Measurements from ENCODE around the gene NHERF1. TPM values are rescaled to one million over a fixed set of nuclear protein-coding genes. Genes with fewer than 3 reads are reported as not detected.

NHERF1 gene
- total and polyA plus RNA-seq, 4 donors: 18.3 to 58.2 (median 28.1) TPM

DNA sequence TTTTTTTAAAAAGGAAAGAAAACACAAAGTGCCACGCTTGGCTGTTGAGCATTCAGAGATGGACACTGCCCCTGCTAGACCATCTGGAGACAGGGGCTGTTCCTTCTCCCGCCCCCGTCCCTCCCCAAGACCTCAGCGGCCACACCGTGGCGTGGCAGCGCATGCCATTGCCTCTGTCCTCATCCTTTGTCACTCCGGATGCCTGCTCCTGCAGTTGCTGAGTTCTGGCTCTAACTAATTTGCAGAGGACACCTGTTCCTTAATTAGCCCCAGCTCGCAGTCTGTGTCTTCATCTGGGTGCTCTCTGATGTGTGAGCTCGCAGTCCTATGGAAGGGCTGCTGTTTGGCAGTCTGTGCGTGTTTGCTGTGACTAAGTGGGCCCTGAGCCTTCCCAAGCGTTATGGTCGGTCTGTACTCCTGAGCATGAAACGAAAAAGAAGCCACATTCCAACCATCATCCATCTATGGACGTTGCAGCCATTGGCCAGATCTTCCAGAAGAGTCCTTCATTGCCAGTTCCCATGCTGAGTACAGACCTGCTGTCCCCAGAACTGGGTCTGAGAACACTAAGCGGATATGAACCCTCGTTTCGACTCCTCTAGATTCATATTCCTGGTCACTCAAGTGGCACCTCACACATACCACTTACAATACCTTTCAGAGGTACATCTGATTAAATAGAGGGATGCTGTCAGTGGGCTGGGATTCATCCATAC lies 68.6 kb downstream of the NHERF1 start:
- H3K27me3 ChIP-seq (ENCODE audit: control insufficient read depth in 3 of 3, insufficient read depth in 3 of 3, low read length in 2 of 3): no peaks in the 10 kb centered on the region
- no peak overlapping the region for H3K9ac ChIP-seq (ENCODE audit: insufficient read depth in 1 of 2, low read length in 2 of 2)
- H3K36me3 ChIP-seq (ENCODE audit: control insufficient read depth in 4 of 4, insufficient read depth in 4 of 4, low read length in 4 of 4): peaks cover 0 to 23% (median under 1%) of the 10 kb centered on the region in 4 donors
- ATAC-seq (ENCODE audit: insufficient read depth, low FRiP score): no peak
- no peak for DNase-seq
- H3K4me3 ChIP-seq: no peak overlapping the region
- H3K27ac ChIP-seq (ENCODE audit: low read depth in 1 of 2, low read length in 1 of 2): no peak overlapping the region
- peaks cover 0 to 2% (median 0%) of the 10 kb centered on the region in 4 donors for H3K9me3 ChIP-seq (ENCODE audit: control insufficient read depth in 4 of 4, insufficient read depth in 3 of 4, low read length in 3 of 4)
- 91 to 95% methylated on average over 17 to 18 of the region's 18 CpGs for WGBS, 2 donors
- TF ChIP-seq, protein P1, sequence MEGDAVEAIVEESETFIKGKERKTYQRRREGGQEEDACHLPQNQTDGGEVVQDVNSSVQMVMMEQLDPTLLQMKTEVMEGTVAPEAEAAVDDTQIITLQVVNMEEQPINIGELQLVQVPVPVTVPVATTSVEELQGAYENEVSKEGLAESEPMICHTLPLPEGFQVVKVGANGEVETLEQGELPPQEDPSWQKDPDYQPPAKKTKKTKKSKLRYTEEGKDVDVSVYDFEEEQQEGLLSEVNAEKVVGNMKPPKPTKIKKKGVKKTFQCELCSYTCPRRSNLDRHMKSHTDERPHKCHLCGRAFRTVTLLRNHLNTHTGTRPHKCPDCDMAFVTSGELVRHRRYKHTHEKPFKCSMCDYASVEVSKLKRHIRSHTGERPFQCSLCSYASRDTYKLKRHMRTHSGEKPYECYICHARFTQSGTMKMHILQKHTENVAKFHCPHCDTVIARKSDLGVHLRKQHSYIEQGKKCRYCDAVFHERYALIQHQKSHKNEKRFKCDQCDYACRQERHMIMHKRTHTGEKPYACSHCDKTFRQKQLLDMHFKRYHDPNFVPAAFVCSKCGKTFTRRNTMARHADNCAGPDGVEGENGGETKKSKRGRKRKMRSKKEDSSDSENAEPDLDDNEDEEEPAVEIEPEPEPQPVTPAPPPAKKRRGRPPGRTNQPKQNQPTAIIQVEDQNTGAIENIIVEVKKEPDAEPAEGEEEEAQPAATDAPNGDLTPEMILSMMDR (IDR thresholded peaks at IDR 0.05; ENCODE audit: control extremely low read depth, extremely low read depth): no peak
- H3K4me1 ChIP-seq (ENCODE audit: control insufficient read depth in 5 of 5, insufficient read depth in 5 of 5, low read length in 5 of 5): peaks cover 0 to 19% (median 3%) of the 10 kb centered on the region in 5 donors

DNA sequence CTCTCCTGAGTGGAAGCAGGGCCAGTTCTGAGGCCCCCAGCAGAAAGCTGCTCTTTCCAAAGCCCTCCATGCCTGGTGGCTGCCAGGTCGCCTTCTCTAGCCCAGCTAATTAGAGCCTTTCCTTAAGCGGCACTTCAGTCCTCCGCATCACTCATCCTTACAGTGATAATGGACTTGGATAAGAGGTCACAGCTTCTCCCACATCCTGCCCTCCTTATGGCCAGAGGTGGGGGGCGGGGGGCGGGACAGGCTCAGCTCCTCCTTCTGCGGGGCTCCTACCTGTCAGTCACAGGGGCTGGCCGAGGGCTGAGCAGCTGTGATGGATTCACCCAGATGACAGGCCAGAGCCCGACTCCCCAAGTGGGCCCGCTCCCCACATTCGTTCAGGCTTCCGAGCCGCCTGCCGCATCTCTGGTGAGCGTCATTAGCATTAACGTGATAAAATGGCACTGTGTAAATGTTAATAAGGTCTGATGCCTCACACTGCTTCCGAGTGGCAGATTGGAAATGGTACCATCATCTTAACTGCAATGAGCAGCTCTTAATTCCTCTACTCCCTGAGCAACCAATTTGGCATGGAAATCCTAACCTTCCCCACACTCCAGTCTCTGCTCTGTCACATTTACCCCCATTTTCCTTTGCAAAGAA lies 70.0 kb downstream of the NHERF1 start:
- Histone ChIP-seq H3K36me3 (ENCODE audit: control insufficient read depth in 4 of 4, insufficient read depth in 4 of 4, low read length in 4 of 4) (peaks cover 0 to 24% (median under 1%) of the 10 kb centered on the region in 4 donors), H3K4me3 (no peak overlapping the region), H3K4me1 (ENCODE audit: control insufficient read depth in 5 of 5, insufficient read depth in 5 of 5, low read length in 5 of 5) (peaks cover 0 to 24% (median 0%) of the 10 kb centered on the region in 5 donors), H3K9ac (ENCODE audit: insufficient read depth in 1 of 2, low read length in 2 of 2) (no peak overlapping the region), H3K9me3 (ENCODE audit: control insufficient read depth in 4 of 4, insufficient read depth in 3 of 4, low read length in 3 of 4) (peaks cover 0 to 2% (median 0%) of the 10 kb centered on the region in 4 donors), H3K27me3 (ENCODE audit: control insufficient read depth in 3 of 3, insufficient read depth in 3 of 3, low read length in 2 of 3) (no peaks in the 10 kb centered on the region), H3K27ac (ENCODE audit: low read depth in 1 of 2, low read length in 1 of 2) (no peak overlapping the region)
- WGBS, 2 donors: 96 to 97% methylated on average over 16 of the region's 16 CpGs
- DNase-seq (no peak), ATAC-seq (ENCODE audit: insufficient read depth, low FRiP score) (no peak)
- TF ChIP-seq, protein P1 (IDR thresholded peaks at IDR 0.05; ENCODE audit: control extremely low read depth, extremely low read depth): no peak

Other genes with a start within 250 kb of the NHERF1 start
- gene CD300LB, start 217.2 kb upstream of the NHERF1 start, total RNA-seq: 1 to 10 TPM in 1 of 2 donors, under 1 TPM in 1; 0.82 to 1.2 TPM
- 1 to 10 TPM; 1.5 to 1.8 TPM for gene CD300LB, start 217.2 kb upstream of the NHERF1 start, polyA plus RNA-seq
- 10 to 100 TPM in 1 of 2 donors, 1 to 10 TPM in 1; 1.2 to 18.5 TPM for gene CD300C, start 202.5 kb upstream of the NHERF1 start, total RNA-seq
- 10 to 100 TPM in 1 of 2 donors, 1 to 10 TPM in 1; 1.9 to 24.0 TPM for gene CD300C, start 202.5 kb upstream of the NHERF1 start, polyA plus RNA-seq
- 1 to 10 TPM; 1.1 to 3.4 TPM for gene CD300H, start 181.1 kb upstream of the NHERF1 start, total RNA-seq
- 10 to 100 TPM in 1 of 2 donors, not detected in 1; 11.9 TPM for gene CD300H, start 181.1 kb upstream of the NHERF1 start, polyA plus RNA-seq
- under 1 TPM in 1 of 2 donors, not detected in 1; 0.25 TPM for gene CD300LD, start 156.3 kb upstream of the NHERF1 start, total RNA-seq
- gene CD300LD, start 156.3 kb upstream of the NHERF1 start, polyA plus RNA-seq: under 1 TPM in 1 of 2 donors, not detected in 1; 0.52 TPM
- gene CD300E, start 124.9 kb upstream of the NHERF1 start, total RNA-seq: 10 to 100 TPM in 1 of 2 donors, 1 to 10 TPM in 1; 3.4 to 17.3 TPM
- gene CD300E, start 124.9 kb upstream of the NHERF1 start, polyA plus RNA-seq: 10 to 100 TPM in 1 of 2 donors, 1 to 10 TPM in 1; 5.2 to 81.6 TPM
- gene CD300LF, start 35.7 kb upstream of the NHERF1 start, total RNA-seq: 10 to 100 TPM in 1 of 2 donors, 1 to 10 TPM in 1; 8.6 to 30.8 TPM
- 10 to 100 TPM; 21.7 to 35.1 TPM for gene CD300LF, start 35.7 kb upstream of the NHERF1 start, polyA plus RNA-seq
- gene RAB37, start 11.4 kb upstream of the NHERF1 start, total RNA-seq: 1 to 10 TPM; 5.9 to 7.3 TPM
- gene RAB37, start 11.4 kb upstream of the NHERF1 start, polyA plus RNA-seq: 1 to 10 TPM; 3.2 to 6.0 TPM
- 10 to 100 TPM; 27.1 to 47.4 TPM for gene NAT9, start 27.7 kb downstream of the NHERF1 start, total RNA-seq
- 10 to 100 TPM; 36.5 to 36.7 TPM for gene NAT9, start 27.7 kb downstream of the NHERF1 start, polyA plus RNA-seq
- gene GRIN2C, start 111.3 kb downstream of the NHERF1 start, total RNA-seq: under 1 TPM in 1 of 2 donors, not detected in 1; 0.03 TPM
- under 1 TPM; 0.01 to 0.02 TPM for gene GRIN2C, start 111.3 kb downstream of the NHERF1 start, polyA plus RNA-seq
- 10 to 100 TPM in 1 of 2 donors, 1 to 10 TPM in 1; 7.8 to 17.5 TPM for gene FDXR, start 124.4 kb downstream of the NHERF1 start, total RNA-seq
- gene FDXR, start 124.4 kb downstream of the NHERF1 start, polyA plus RNA-seq: 10 to 100 TPM; 10.2 to 11.1 TPM
- gene FADS6, start 145.0 kb downstream of the NHERF1 start, total RNA-seq: not detected
- not detected for gene FADS6, start 145.0 kb downstream of the NHERF1 start, polyA plus RNA-seq
- gene USH1G, start 174.6 kb downstream of the NHERF1 start, total RNA-seq: not detected
- under 1 TPM in 1 of 2 donors, not detected in 1; 0.01 TPM for gene USH1G, start 174.6 kb downstream of the NHERF1 start, polyA plus RNA-seq
- not detected for gene OTOP2, start 175.6 kb downstream of the NHERF1 start, total RNA-seq
- gene OTOP2, start 175.6 kb downstream of the NHERF1 start, polyA plus RNA-seq: not detected
- gene OTOP3, start 187.3 kb downstream of the NHERF1 start, total RNA-seq: not detected
- gene OTOP3, start 187.3 kb downstream of the NHERF1 start, polyA plus RNA-seq: not detected
- gene HID1, start 224.1 kb downstream of the NHERF1 start, total RNA-seq: 10 to 100 TPM; 34.8 to 42.1 TPM
- gene HID1, start 224.1 kb downstream of the NHERF1 start, polyA plus RNA-seq: 10 to 100 TPM; 15.2 to 23.7 TPM
- gene CDR2L, start 239.0 kb downstream of the NHERF1 start, total RNA-seq: 10 to 100 TPM; 11.5 to 19.0 TPM
- gene CDR2L, start 239.0 kb downstream of the NHERF1 start, polyA plus RNA-seq: 10 to 100 TPM in 1 of 2 donors, 1 to 10 TPM in 1; 8.5 to 10.9 TPM

Data from lung (tissue), 12 donors.